Activated CD4-positive, alpha-beta T cell treated with anti-CD3 and anti-CD28 coated beads for 36 hours (primary cell): ENCODE results near the gene ADGRA3. TPM values are rescaled to one million over a fixed set of nuclear protein-coding genes. Genes with fewer than 3 reads are reported as not detected.

Experiments
- ATAC-seq: fragments of 200-7000 bp; cut with Tn5 transposase; one replicate; pipeline ENCODE4 v1.10.0; 2021; ENCODE audit warnings: mild to moderate bottlenecking, moderate library complexity
- CTCF ChIA-PET: fragments of 350-600 bp; sonication (Branson Sonifier 250); formaldehyde crosslinking; loops from one replicate; lab custom pipeline; 2021; ENCODE audit warnings: antibody characterized with exemption; lab: Charles Lee
- POLR2A ChIA-PET: fragments of 350-600 bp; sonication (Branson Sonifier 250); formaldehyde crosslinking; loops from one replicate; lab custom pipeline; 2021; ENCODE audit warnings: antibody characterized with exemption, inconsistent platforms; lab: Charles Lee
- DNase-seq: peaks from one replicate; pipeline ENCODE4 v3.0.0-alpha.2; 2020
- H3K27ac Mint-ChIP-seq: one replicate; pipeline ENCODE4 v1.8.0; 2021; ENCODE audit warnings: mixed read lengths
- H3K27me3 Mint-ChIP-seq: one replicate; pipeline ENCODE4 v1.8.0; 2021; ENCODE audit warnings: mixed read lengths
- H3K36me3 Mint-ChIP-seq: one replicate; pipeline ENCODE4 v1.8.0; 2021; ENCODE audit warnings: low read depth, mixed read lengths
- H3K4me1 Mint-ChIP-seq: one replicate; pipeline ENCODE4 v1.8.0; 2021; ENCODE audit warnings: mixed read lengths
- H3K4me3 Mint-ChIP-seq: one replicate; pipeline ENCODE4 v1.8.0; 2021; ENCODE audit warnings: mild to moderate bottlenecking, moderate library complexity, mixed read lengths
- H3K9me3 Mint-ChIP-seq: one replicate; pipeline ENCODE4 v1.8.0; 2021; ENCODE audit warnings: low read depth, mixed read lengths
- intact Hi-C, 2 experiments: fragments of 100-400 bp; cut with DNase I in 1 of 2; cut with micrococcal nuclease in 1 of 2; formaldehyde crosslinking; loops; one replicate each; pipeline versions ENCODE4 v1.14.2 to v1.15.1; 2022 to 2024; cut with DNase I, micrococcal nuclease
- total RNA-seq, 2 experiments: library from RNA; stranded (reverse); gene quantifications; one replicate each; pipeline ENCODE4 v1.2.3, GENCODE V29; 2021

ADGRA3 gene
- total RNA-seq, 2 experiments from 2014 or later = 10.8 to 15.2 TPM

- CTCF ChIA-PET = no interaction called here
Measured at GRCh38 chr4:22531311-22532019, 15.6 kb upstream of the ADGRA3 start.

GRCh38 chr4:22524895-22525294, 9.0 kb upstream of the ADGRA3 start:
- ChIA-PET POLR2A (no interaction called here), CTCF (no interaction called here)
- Mint-ChIP-seq H3K27me3 (no peaks in the 10 kb centered on the region), H3K36me3 (no peaks in the 10 kb centered on the region), H3K27ac (no peak overlapping the region), H3K4me3 (no peak overlapping the region), H3K9me3 (no peaks in the 10 kb centered on the region), H3K4me1 (no peaks in the 10 kb centered on the region)
- intact Hi-C loops = no loop called here
- ATAC-seq (no peak), DNase-seq (no peak)

More at GRCh38 chr4:22531311-22532019, 15.6 kb upstream of the ADGRA3 start:
- no peaks in the 10 kb centered on the region for H3K27me3 Mint-ChIP-seq
- POLR2A ChIA-PET = no interaction called here
- intact Hi-C loops = no loop called here
- H3K4me1 Mint-ChIP-seq = no peaks in the 10 kb centered on the region
- peaks cover 11% of the 10 kb centered on the region for H3K9me3 Mint-ChIP-seq
- H3K4me3 Mint-ChIP-seq = no peak overlapping the region
- no peak for ATAC-seq
- no peak overlapping the region for H3K27ac Mint-ChIP-seq
- no peaks in the 10 kb centered on the region for H3K36me3 Mint-ChIP-seq
- DNase-seq = no peak

DNA sequence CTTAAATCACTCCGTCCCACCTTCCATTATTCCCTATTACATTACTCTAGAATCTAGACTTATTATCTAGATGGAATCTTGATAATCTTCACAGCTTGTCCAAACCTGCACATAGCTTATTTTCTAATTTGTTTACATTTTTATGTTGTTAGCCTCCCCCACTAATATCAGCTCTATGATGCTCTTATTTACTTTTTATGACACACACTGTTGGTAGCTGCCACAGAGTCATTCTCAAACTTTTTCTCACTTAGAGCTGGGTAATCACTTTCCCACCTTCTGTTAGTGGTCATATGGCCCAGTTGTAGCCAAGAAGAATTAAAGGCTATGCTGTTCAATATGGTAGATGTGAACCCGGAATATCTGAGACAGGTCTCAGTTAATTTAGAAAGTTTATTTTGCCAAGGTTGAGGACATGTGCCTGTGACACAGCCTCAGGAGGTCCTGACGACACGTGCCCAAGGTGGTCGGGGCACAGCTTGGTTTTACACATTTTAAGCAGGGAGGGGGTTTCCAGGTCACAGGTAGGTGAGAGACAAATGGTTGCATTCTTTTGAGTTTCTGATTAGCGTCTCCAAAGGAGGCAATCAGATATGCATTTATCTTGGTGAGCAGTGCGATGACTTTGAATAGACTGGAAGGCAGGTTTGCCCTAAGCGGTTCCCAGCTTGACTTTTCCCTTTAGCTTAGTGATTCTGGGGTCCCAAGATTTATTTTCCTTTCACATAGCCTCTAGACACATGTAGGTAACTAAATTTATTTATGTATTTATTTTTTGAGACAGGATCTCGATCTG, 7.0 kb upstream of the ADGRA3 start:
- Mint-ChIP-seq H3K27ac (no peak overlapping the region), H3K27me3 (no peaks in the 10 kb centered on the region), H3K36me3 (no peaks in the 10 kb centered on the region), H3K9me3 (no peaks in the 10 kb centered on the region), H3K4me1 (no peaks in the 10 kb centered on the region), H3K4me3 (no peak overlapping the region)
- intact Hi-C loops = no loop called here
- no peak for DNase-seq
- no peak for ATAC-seq
- ChIA-PET CTCF (interaction anchor here (0.6 kb wide), 1 partner anchor 124 kb away, joined by 3 read pairs; no protein-coding TSS in a partner anchor), POLR2A (no interaction called here)

DNA sequence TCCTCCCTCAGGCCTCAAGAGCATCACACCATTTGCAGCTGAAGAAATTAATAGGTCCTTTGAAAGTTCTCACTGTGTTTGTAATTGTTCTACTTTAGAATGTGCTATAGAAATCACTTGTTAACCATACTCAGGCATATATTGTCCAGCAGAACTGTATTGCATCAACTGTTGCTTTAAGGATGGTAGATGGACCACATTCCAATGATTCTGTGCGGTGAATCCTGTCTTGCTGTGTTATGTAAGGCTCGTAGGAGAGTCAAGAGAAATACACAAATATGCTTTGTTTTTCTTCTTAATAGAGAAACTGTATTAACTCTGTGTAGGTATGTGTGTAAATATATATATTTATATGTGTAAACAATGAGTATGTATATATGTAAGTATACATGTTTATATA, 6.3 kb upstream of the ADGRA3 start:
- ATAC-seq (no peak), DNase-seq (no peak)
- Mint-ChIP-seq H3K27me3 (no peaks in the 10 kb centered on the region), H3K4me3 (no peak overlapping the region), H3K9me3 (no peaks in the 10 kb centered on the region), H3K4me1 (no peaks in the 10 kb centered on the region), H3K27ac (no peak overlapping the region), H3K36me3 (no peaks in the 10 kb centered on the region)
- ChIA-PET POLR2A (interaction anchor here (0.5 kb wide), 1 partner anchor 1806 kb away, joined by 8 read pairs; no protein-coding TSS in a partner anchor), CTCF (interaction anchor here (0.6 kb wide), 1 partner anchor 125 kb away, joined by 3 read pairs; no protein-coding TSS in a partner anchor)
- intact Hi-C loops = no loop called here

DNA sequence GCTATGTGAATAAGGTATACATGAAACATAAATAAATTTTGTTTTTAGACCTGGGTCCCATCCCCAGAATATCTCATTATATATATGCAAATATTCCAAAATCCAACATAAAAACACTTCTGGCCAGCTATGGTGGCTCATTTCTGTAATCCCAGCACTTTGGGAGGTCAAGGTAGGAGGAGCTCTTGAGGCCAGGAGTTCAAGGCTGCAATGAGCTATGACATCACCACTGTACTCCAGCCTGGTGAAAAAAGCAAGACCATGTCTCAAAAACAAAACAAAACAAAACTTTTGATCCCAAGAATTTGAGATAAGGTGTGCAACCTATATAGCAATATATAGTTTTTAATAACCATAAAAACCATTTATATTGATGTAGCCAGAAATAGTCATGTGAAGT, 5.4 kb upstream of the ADGRA3 start:
- H3K4me1 Mint-ChIP-seq = peaks cover 4% of the 10 kb centered on the region
- ChIA-PET CTCF (no interaction called here), POLR2A (no interaction called here)
- no peak overlapping the region for H3K4me3 Mint-ChIP-seq
- no peak for ATAC-seq
- intact Hi-C loops = no loop called here
- no peaks in the 10 kb centered on the region for H3K9me3 Mint-ChIP-seq
- H3K27ac Mint-ChIP-seq = no peak overlapping the region
- no peak for DNase-seq
- H3K36me3 Mint-ChIP-seq = no peaks in the 10 kb centered on the region
- H3K27me3 Mint-ChIP-seq = peaks cover 8% of the 10 kb centered on the region

DNA sequence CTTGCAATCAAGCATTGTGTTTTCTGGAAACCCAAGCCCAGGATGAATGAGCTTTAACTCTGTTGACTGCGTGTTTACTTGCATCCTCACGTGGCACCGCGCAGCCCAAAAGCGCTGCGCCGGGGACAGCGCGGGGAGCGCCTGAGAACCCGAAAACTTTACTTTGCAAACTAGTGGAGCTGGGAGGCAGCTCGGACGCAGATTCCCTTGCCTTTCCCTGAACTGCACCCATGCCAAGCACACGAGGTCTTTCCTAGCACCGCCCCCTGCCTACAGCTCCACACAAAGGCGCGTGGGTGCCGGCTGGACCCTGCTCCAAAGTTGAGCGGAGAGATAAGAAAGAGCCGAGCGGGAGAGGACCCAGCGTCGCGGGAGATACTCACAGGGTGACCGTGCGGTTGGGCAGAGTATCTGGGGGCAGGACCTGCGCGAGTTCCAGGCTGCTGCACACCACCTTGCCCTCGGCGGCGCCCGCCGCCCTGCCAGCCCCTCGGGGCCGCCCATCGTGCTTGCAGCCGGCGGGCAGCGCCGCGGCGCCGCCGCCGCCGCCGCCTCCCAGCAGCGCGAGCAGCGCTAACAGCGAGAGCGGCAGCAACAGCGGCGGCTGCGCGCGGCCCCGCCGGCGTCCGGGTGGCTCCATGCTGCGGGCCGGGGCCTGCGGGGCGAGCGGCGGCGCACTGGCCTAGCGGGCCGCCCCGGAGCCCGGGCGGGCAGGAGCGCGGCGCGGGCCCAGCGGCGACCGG, 550 bp downstream of the ADGRA3 start:
- ChIA-PET CTCF (interaction anchor here (1.1 kb wide), 1 partner anchor 126 kb away, joined by 3 read pairs; no protein-coding TSS in a partner anchor), POLR2A (interaction anchor here (1.2 kb wide), 1 partner anchor 14 kb away, joined by 3 read pairs; no protein-coding TSS in a partner anchor)
- H3K4me1 Mint-ChIP-seq = peaks cover 13% of the 10 kb centered on the region
- H3K27ac Mint-ChIP-seq = peak overlapping the region; percentile 88
- no peaks in the 10 kb centered on the region for H3K9me3 Mint-ChIP-seq
- intact Hi-C loops = loop anchor here (5.0 to 10.0 kb wide), 3 partner anchors 73 to 177 kb away; partner anchors contain the start of gene GBA3 (in 1 of the 2)
- peak overlapping the region; percentile 89 for H3K4me3 Mint-ChIP-seq
- DNase-seq = peak; percentile 56
- peaks cover 5% of the 10 kb centered on the region for H3K36me3 Mint-ChIP-seq
- H3K27me3 Mint-ChIP-seq = peaks cover 14% of the 10 kb centered on the region
- ATAC-seq = peak; percentile 72

- Mint-ChIP-seq H3K4me1 (peaks cover 13% of the 10 kb centered on the region), H3K4me3 (peak overlapping the region; percentile 89), H3K27me3 (peaks cover 14% of the 10 kb centered on the region), H3K36me3 (peaks cover 7% of the 10 kb centered on the region), H3K9me3 (no peaks in the 10 kb centered on the region), H3K27ac (peak overlapping the region; percentile 66)
- DNase-seq (no peak), ATAC-seq (no peak)
- ChIA-PET POLR2A (interaction anchor here (1.2 kb wide), 1 partner anchor 13 kb away, joined by 3 read pairs; no protein-coding TSS in a partner anchor), CTCF (interaction anchor here (1.1 kb wide), 1 partner anchor 125 kb away, joined by 3 read pairs; no protein-coding TSS in a partner anchor)
- intact Hi-C loops = loop anchor here in 1 of 2 experiments (10.0 kb wide), 1 partner anchor 160 kb away; no protein-coding TSS in a partner anchor
Measured at GRCh38 chr4:22514481-22514880, 1.4 kb downstream of the ADGRA3 start.

GRCh38 chr4:22514001-22514400, 1.9 kb downstream of the ADGRA3 start:
- Mint-ChIP-seq H3K9me3 (no peaks in the 10 kb centered on the region), H3K27me3 (peaks cover 14% of the 10 kb centered on the region), H3K27ac (no peak overlapping the region), H3K4me1 (peaks cover 13% of the 10 kb centered on the region), H3K36me3 (peaks cover 7% of the 10 kb centered on the region), H3K4me3 (peak overlapping the region; percentile 89)
- POLR2A ChIA-PET = no interaction called here
- ATAC-seq (no peak), DNase-seq (no peak)
- intact Hi-C loops = loop anchor here in 1 of 2 experiments (10.0 kb wide), 1 partner anchor 161 kb away; no protein-coding TSS in a partner anchor
- CTCF ChIA-PET = interaction anchor here (1.2 kb wide), 1 partner anchor 13 kb away, joined by 4 read pairs; no protein-coding TSS in a partner anchor

GRCh38 chr4:22512306-22512705, 3.6 kb downstream of the ADGRA3 start:
- ATAC-seq = no peak
- H3K4me3 Mint-ChIP-seq = no peak overlapping the region
- ChIA-PET CTCF (no interaction called here), POLR2A (no interaction called here)
- no peaks in the 10 kb centered on the region for H3K9me3 Mint-ChIP-seq
- H3K27me3 Mint-ChIP-seq = peaks cover 14% of the 10 kb centered on the region
- H3K36me3 Mint-ChIP-seq = peaks cover 7% of the 10 kb centered on the region
- no peak for DNase-seq
- intact Hi-C loops = loop anchor here in 1 of 2 experiments (10.0 kb wide), 1 partner anchor 162 kb away; no protein-coding TSS in a partner anchor
- H3K4me1 Mint-ChIP-seq = peaks cover 14% of the 10 kb centered on the region
- H3K27ac Mint-ChIP-seq = no peak overlapping the region

- DNase-seq = no peak
- H3K36me3 Mint-ChIP-seq = peaks cover 7% of the 10 kb centered on the region
- ATAC-seq = no peak
- intact Hi-C loops = loop anchor here in 1 of 2 experiments (10.0 kb wide), 1 partner anchor 164 kb away; no protein-coding TSS in a partner anchor
- H3K27ac Mint-ChIP-seq = no peak overlapping the region
- peaks cover 21% of the 10 kb centered on the region for H3K4me1 Mint-ChIP-seq
- ChIA-PET CTCF (no interaction called here), POLR2A (no interaction called here)
- no peaks in the 10 kb centered on the region for H3K9me3 Mint-ChIP-seq
- no peak overlapping the region for H3K4me3 Mint-ChIP-seq
- H3K27me3 Mint-ChIP-seq = peaks cover 5% of the 10 kb centered on the region
Measured at GRCh38 chr4:22510750-22511149, 5.1 kb downstream of the ADGRA3 start.

GRCh38 chr4:22508376-22508775, 7.5 kb downstream of the ADGRA3 start:
- peaks cover 20% of the 10 kb centered on the region for H3K4me1 Mint-ChIP-seq
- H3K27me3 Mint-ChIP-seq = no peaks in the 10 kb centered on the region
- no peak overlapping the region for H3K4me3 Mint-ChIP-seq
- intact Hi-C loops = no loop called here
- ChIA-PET CTCF (no interaction called here), POLR2A (no interaction called here)
- peaks cover 4% of the 10 kb centered on the region for H3K36me3 Mint-ChIP-seq
- no peaks in the 10 kb centered on the region for H3K9me3 Mint-ChIP-seq
- DNase-seq (no peak), ATAC-seq (no peak)
- no peak overlapping the region for H3K27ac Mint-ChIP-seq
